Kidney (tissue), 14 donors: ENCODE results near the gene L1CAM. TPM values are rescaled to one million over a fixed set of nuclear protein-coding genes. Genes with fewer than 3 reads are reported as not detected.
A peak's percentile ranks its signal among the peaks of the same experiment; 100 is the strongest.

ENCODE experiments used
- DNase-seq, 5 donors: peaks; one replicate each; pipeline ENCODE4 v3.0.0-alpha.2; 2013 to 2020
- FAIRE-seq: peaks from 2 replicates; lab custom pipeline; 2012; peaks lifted over from hg19 to GRCh38; lab: Jason Lieb, UNC
- H3K27ac ChIP-seq, 2 donors: one replicate each; pipeline ENCODE4 v1.7.0; 2013; ENCODE audit warnings: low read depth in 2 of 2, low read length in 2 of 2, inconsistent platforms in 1 of 2
- H3K27me3 ChIP-seq: one replicate; pipeline ENCODE4 v1.7.1; 2013; ENCODE audit warnings: low read length, inconsistent platforms; ENCODE audit not compliant: control insufficient read depth, insufficient read depth
- H3K36me3 ChIP-seq, 3 donors: one replicate each; pipeline versions ENCODE4 v1.7.0 to v1.7.1; 2013; ENCODE audit warnings: low read length in 3 of 3, control low read depth in 1 of 3, inconsistent platforms in 1 of 3; ENCODE audit not compliant: insufficient read depth in 3 of 3, control insufficient read depth in 2 of 3
- H3K4me1 ChIP-seq, 3 donors: one replicate each; pipeline versions ENCODE4 v1.7.0 to v1.7.1; 2013; ENCODE audit warnings: low read length in 3 of 3, inconsistent platforms in 1 of 3, low read depth in 1 of 3; ENCODE audit not compliant: control insufficient read depth in 2 of 3, insufficient read depth in 2 of 3
- H3K4me3 ChIP-seq, 3 donors: one replicate each; pipeline versions ENCODE4 v1.7.0 to v1.8.1; 2013; ENCODE audit warnings: low read length in 3 of 3, control low read depth in 1 of 3, inconsistent platforms in 1 of 3
- H3K9ac ChIP-seq, 3 donors: one replicate each; pipeline versions ENCODE4 v1.7.0 to v1.7.1; 2013; ENCODE audit warnings: low read length in 3 of 3, control low read depth in 1 of 3, inconsistent platforms in 1 of 3
- H3K9me3 ChIP-seq, 3 donors: one replicate each; pipeline versions ENCODE4 v1.7.0 to v1.7.1; 2013; ENCODE audit warnings: low read length in 3 of 3, control low read depth in 1 of 3, inconsistent platforms in 1 of 3; ENCODE audit not compliant: control insufficient read depth in 2 of 3, insufficient read depth in 1 of 3
- intact Hi-C: fragments of 100-400 bp; cut with DNase I; formaldehyde crosslinking; loops from one replicate; pipeline ENCODE4 v1.11.1; 2022
- polyA plus RNA-seq: library from polyadenylated mRNA; stranded (reverse); fragments of 350-450 nt; fragmentation: Illumina TruSeq; extraction: RNeasy Lipid Tissue Mini Kit (QIAGEN cat#74804); gene quantifications from one replicate; pipeline ENCODE4 v1.2.3, GENCODE V29; 2014; ENCODE audit warnings: low read depth, low replicate concordance; ENCODE audit not compliant: insufficient read depth
- total RNA-seq: library from RNA; stranded (reverse); fragmentation: NEBNext Ultra II Directional; extraction: Animal tissue kit (Norgen Biotek cat#: 25700); gene quantifications from one replicate; pipeline ENCODE4 v1.2.1, GENCODE V29; 2021
- TF ChIP-seq, protein P1 (sequence below): IDR thresholded peaks from 3 replicates; pipeline ENCODE4 v1.5.1; 2012; ENCODE audit warnings: mild to moderate bottlenecking, moderate library complexity, borderline replicate concordance; ENCODE audit not compliant: insufficient read depth; ENCODE audit errors: extremely low read depth
- donor health status: control.
- donor health status: control.
- donor health status: control.
- donor health status: control.
- donor health status: control.
- donor health status: DM: yes; HTN: yes; CAD: no.
- donor health status: Normal renal cell carcinoma (clear cell type).

L1CAM gene
- total and polyA plus RNA-seq, 2 donors from 2014 or later = 26.1 to 71.9 TPM

DNA sequence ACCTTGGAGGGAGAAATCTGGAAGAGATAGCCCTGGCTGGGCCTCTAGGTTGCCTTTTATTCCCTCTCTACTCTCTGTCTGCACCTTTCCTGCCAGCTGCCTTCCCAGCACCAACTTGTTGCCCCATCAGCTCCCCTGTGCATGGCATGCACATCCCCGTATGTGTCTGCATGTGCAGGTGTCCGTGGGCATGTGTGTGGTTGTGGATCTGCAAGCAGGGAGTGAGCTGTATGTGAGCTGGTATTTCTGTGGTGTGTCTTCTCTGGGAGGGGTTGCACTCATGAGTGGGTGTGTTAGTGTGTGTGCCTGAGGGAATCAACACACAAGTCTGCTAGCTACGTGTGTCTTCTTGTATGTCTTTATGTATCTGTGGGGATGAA is 9.9 kb downstream of the L1CAM start:
- H3K36me3 ChIP-seq = no peaks in the 10 kb centered on the region
- intact Hi-C loops = no loop called here

GRCh38 chrX:153875391-153876111 is 10.4 kb downstream of the L1CAM start:
- no peak overlapping the region for H3K27ac ChIP-seq
- no peak overlapping the region for H3K4me3 ChIP-seq
- H3K9ac ChIP-seq = no peak overlapping the region
- DNase-seq (peak; percentile 64 to 84 (median 82)), FAIRE-seq (no peak)
- no peaks in the 10 kb centered on the region for H3K36me3 ChIP-seq
- H3K4me1 ChIP-seq = no peaks in the 10 kb centered on the region
- peaks cover 2% of the 10 kb centered on the region for H3K27me3 ChIP-seq
- TF ChIP-seq, protein P1, sequence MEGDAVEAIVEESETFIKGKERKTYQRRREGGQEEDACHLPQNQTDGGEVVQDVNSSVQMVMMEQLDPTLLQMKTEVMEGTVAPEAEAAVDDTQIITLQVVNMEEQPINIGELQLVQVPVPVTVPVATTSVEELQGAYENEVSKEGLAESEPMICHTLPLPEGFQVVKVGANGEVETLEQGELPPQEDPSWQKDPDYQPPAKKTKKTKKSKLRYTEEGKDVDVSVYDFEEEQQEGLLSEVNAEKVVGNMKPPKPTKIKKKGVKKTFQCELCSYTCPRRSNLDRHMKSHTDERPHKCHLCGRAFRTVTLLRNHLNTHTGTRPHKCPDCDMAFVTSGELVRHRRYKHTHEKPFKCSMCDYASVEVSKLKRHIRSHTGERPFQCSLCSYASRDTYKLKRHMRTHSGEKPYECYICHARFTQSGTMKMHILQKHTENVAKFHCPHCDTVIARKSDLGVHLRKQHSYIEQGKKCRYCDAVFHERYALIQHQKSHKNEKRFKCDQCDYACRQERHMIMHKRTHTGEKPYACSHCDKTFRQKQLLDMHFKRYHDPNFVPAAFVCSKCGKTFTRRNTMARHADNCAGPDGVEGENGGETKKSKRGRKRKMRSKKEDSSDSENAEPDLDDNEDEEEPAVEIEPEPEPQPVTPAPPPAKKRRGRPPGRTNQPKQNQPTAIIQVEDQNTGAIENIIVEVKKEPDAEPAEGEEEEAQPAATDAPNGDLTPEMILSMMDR = no peak
- intact Hi-C loops = no loop called here
- no peaks in the 10 kb centered on the region for H3K9me3 ChIP-seq

More for the DNA sequence above, 9.9 kb downstream of the L1CAM start:
- no peak overlapping the region for H3K9ac ChIP-seq
- no peak overlapping the region for H3K4me3 ChIP-seq
- no peaks in the 10 kb centered on the region for H3K9me3 ChIP-seq
- no peak for FAIRE-seq
- TF ChIP-seq, protein P1 = no peak
- peaks cover 2% of the 10 kb centered on the region for H3K27me3 ChIP-seq
- no peak overlapping the region for H3K27ac ChIP-seq
- DNase-seq = no peak
- H3K4me1 ChIP-seq = no peaks in the 10 kb centered on the region

GRCh38 chrX:153874366-153875125 is 11.4 kb downstream of the L1CAM start:
- no peak overlapping the region for H3K27ac ChIP-seq
- H3K9me3 ChIP-seq = no peaks in the 10 kb centered on the region
- DNase-seq (peak in 1 of 5 donors; percentile 33), FAIRE-seq (no peak)
- no peak overlapping the region for H3K4me3 ChIP-seq
- TF ChIP-seq, protein P1 = no peak
- H3K4me1 ChIP-seq = no peaks in the 10 kb centered on the region
- intact Hi-C loops = no loop called here
- H3K36me3 ChIP-seq = no peaks in the 10 kb centered on the region
- no peaks in the 10 kb centered on the region for H3K27me3 ChIP-seq
- no peak overlapping the region for H3K9ac ChIP-seq
